Adrenal gland (tissue), 12 donors: ENCODE measurements around the gene PSMA6. TPM values are rescaled to one million over a fixed set of nuclear protein-coding genes. Genes with fewer than 3 reads are reported as not detected.

Experiments
- DNase-seq, 7 donors: peaks; one replicate each; pipeline ENCODE4 v3.0.0-alpha.2; 2019 to 2020
- H3K27ac ChIP-seq, 5 donors: fragments of 200-600 bp; sonication (generic) in 4 of 5; 1 replicate in 3 of 5; 2 replicates in 2 of 5; pipeline versions ENCODE4 v1.5.1 to v1.8.0; 2016 to 2020; ENCODE audit warnings: mild to moderate bottlenecking in 1 of 5
- H3K27me3 ChIP-seq: fragments of 200-600 bp; 2 replicates; pipeline ENCODE4 v1.8.0; 2021
- H3K36me3 ChIP-seq, 2 donors: fragments of 200-600 bp; replicated peaks in 1 of 2; 1 replicate in 1 of 2; 2 replicates in 1 of 2; pipeline versions ENCODE4 v1.5.1 to v1.8.0; 2018 to 2022
- H3K4me1 ChIP-seq, 2 donors: fragments of 200-600 bp; replicated peaks in 1 of 2; 1 replicate in 1 of 2; 2 replicates in 1 of 2; pipeline versions ENCODE4 v1.5.1 to v1.8.0; 2018 to 2021
- H3K4me3 ChIP-seq, 4 donors: fragments of 200-600 bp; sonication (generic) in 3 of 4; one replicate each; pipeline ENCODE4 v1.5.1; 2016 to 2018
- H3K9me3 ChIP-seq, 3 donors: fragments of 200-600 bp; sonication (generic) in 1 of 3; replicated peaks in 1 of 3; 1 replicate in 2 of 3; 2 replicates in 1 of 3; pipeline versions ENCODE4 v1.5.1 to v1.8.0; 2016 to 2021
- CTCF ChIP-seq, 6 experiments: fragments of 450-650 bp in 4 of 6; fragments of 200-600 bp in 2 of 6; sonication (generic) in 1 of 6; IDR thresholded peaks; 1 replicate in 5 of 6; 2 replicates in 1 of 6; pipeline versions ENCODE4 v1.5.1 to v1.8.0; 2016 to 2021; ENCODE audit warnings: antibody characterized with exemption in 6 of 6, mild to moderate bottlenecking in 2 of 6, moderate library complexity in 1 of 6
- POLR2A ChIP-seq, 2 donors: fragments of 450-650 bp; IDR thresholded peaks; one replicate each; pipeline ENCODE4 v1.6.1; 2017; ENCODE audit warnings: antibody characterized with exemption in 2 of 2, mild to moderate bottlenecking in 2 of 2, moderate library complexity in 1 of 2
- WGBS, 4 donors: extraction: QIAGEN DNeasy Blood & Tissue Kit in 2 of 4; methylation state at CpG; one replicate each; pipeline versions ENCODE4 v1.1.5 to v1.1.7; 2013 to 2017; 5-methylcytosine and 5-hydroxymethylcytosine counted together
- intact Hi-C, 2 donors: fragments of 100-400 bp; cut with DNase I; formaldehyde crosslinking; loops; one replicate each; pipeline versions ENCODE4 v1.14.1 to v1.15.0; 2022 to 2023
- polyA plus RNA-seq, 3 donors: library from polyadenylated mRNA; stranded (reverse); fragments of 200-250 nt in 2 of 3; fragments of 350-450 nt in 1 of 3; fragmentation: Illumina TruSeq in 1 of 3; extraction: RNeasy Lipid Tissue Mini Kit (QIAGEN cat#74804) in 1 of 3; gene quantifications; one replicate each; pipeline ENCODE4 v1.2.3, GENCODE V29; 2013 to 2014
- total RNA-seq, 9 donors: library from RNA; depleted of rRNA in 4 of 9; stranded (reverse); fragments of >200 nt in 4 of 9; fragments of 120-200 nt in 1 of 9; fragmentation: NEBNext Ultra II Directional in 1 of 9; extraction: Animal tissue kit (Norgen Biotek cat#: 25700) in 1 of 9; gene quantifications; one replicate each; pipeline versions ENCODE4 v1.1.0 to v1.2.4, GENCODE V29; 2013 to 2023
- donor health status: healthy with polysubstance abuse.
- donor health status: Bipolar disorder and iron deficiency.
- donor health status: DM: yes; HTN: yes; CAD: no.
- donor health status: DM: no; HTN: no; CAD: no.
- donor health status: DM: no; HTN: no; CAD: no.
- donor health status: DM: yes; HTN: yes; CAD: no.

PSMA6 gene
- total and polyA plus RNA-seq, 12 donors, result 114 to 393 (median 185) TPM

- H3K9me3 ChIP-seq, result no peaks in the 10 kb centered on the region
- TF ChIP-seq CTCF (IDR thresholded peaks at IDR 0.05) (no peak), POLR2A (IDR thresholded peaks at IDR 0.05) (no peak)
- peaks cover 18 to 24% of the 10 kb centered on the region in 2 donors for H3K4me1 ChIP-seq
- no peak overlapping the region for H3K27ac ChIP-seq
- no peaks in the 10 kb centered on the region for H3K36me3 ChIP-seq
- no peak overlapping the region for H3K4me3 ChIP-seq
- no peaks in the 10 kb centered on the region for H3K27me3 ChIP-seq
- DNase-seq, result no peak
- intact Hi-C loops, result no loop called here
- 33 to 71% (median 62%) methylated on average over 3 of the region's 3 CpGs for WGBS, 4 donors
Measured at GRCh38 chr14:35362450-35362849, 70.3 kb downstream of the PSMA6 start.

- Histone ChIP-seq H3K27me3 (no peaks in the 10 kb centered on the region), H3K9me3 (no peaks in the 10 kb centered on the region), H3K36me3 (no peaks in the 10 kb centered on the region), H3K27ac (no peak overlapping the region), H3K4me1 (peaks cover 18 to 24% of the 10 kb centered on the region in 2 donors), H3K4me3 (no peak overlapping the region)
- no peak for TF ChIP-seq CTCF (IDR thresholded peaks at IDR 0.05)
- no peak for TF ChIP-seq POLR2A (IDR thresholded peaks at IDR 0.05)
- intact Hi-C loops, result no loop called here
- WGBS, 4 donors, result 81 to 89% (median 86%) methylated on average over 25 of the region's 25 CpGs
- DNase-seq, result no peak
Measured at GRCh38 chr14:35362911-35363374, 70.8 kb downstream of the PSMA6 start.

- H3K4me1 ChIP-seq, result peaks cover 18 to 24% of the 10 kb centered on the region in 2 donors
- H3K4me3 ChIP-seq, result no peak overlapping the region
- no peaks in the 10 kb centered on the region for H3K27me3 ChIP-seq
- H3K9me3 ChIP-seq, result no peaks in the 10 kb centered on the region
- no peak for TF ChIP-seq CTCF (IDR thresholded peaks at IDR 0.05)
- TF ChIP-seq POLR2A (IDR thresholded peaks at IDR 0.05), result peak in 1 of 2 donors; percentile 78
- no peaks in the 10 kb centered on the region for H3K36me3 ChIP-seq
- intact Hi-C loops, result no loop called here
- peak; percentile 89 to 98 (median 97) for DNase-seq
- 22 to 32% (median 30%) methylated on average over 8 to 13 of the region's 13 CpGs for WGBS, 4 donors
- H3K27ac ChIP-seq, result peak overlapping the region; percentile 84 to 97 (median 91)
Measured at GRCh38 chr14:35365130-35366055, 73.2 kb downstream of the PSMA6 start.

- peaks cover 18 to 24% of the 10 kb centered on the region in 2 donors for H3K4me1 ChIP-seq
- WGBS, 4 donors, result 59 to 70% (median 62%) methylated on average over 12 of the region's 12 CpGs; no CpG with 5 or more reads in 1 of the 4 donors
Measured at GRCh38 chr14:35366056-35366451, 73.9 kb downstream of the PSMA6 start.

More at GRCh38 chr14:35366056-35366451, 73.9 kb downstream of the PSMA6 start:
- no peaks in the 10 kb centered on the region for H3K36me3 ChIP-seq
- intact Hi-C loops, result no loop called here
- peak; percentile 73 to 90 (median 88) for DNase-seq
- H3K27ac ChIP-seq, result peak overlapping the region; percentile 84 to 97 (median 91)
- no peaks in the 10 kb centered on the region for H3K9me3 ChIP-seq
- TF ChIP-seq CTCF (IDR thresholded peaks at IDR 0.05) (no peak), POLR2A (IDR thresholded peaks at IDR 0.05) (no peak)
- H3K27me3 ChIP-seq, result no peaks in the 10 kb centered on the region
- H3K4me3 ChIP-seq, result no peak overlapping the region
